Measurements from ENCODE around the gene PRKAR1B. TPM values are rescaled to one million over a fixed set of nuclear protein-coding genes. Genes with fewer than 3 reads are reported as not detected.
"Not testable (repeated sequence)": the region's sequence is repeated elsewhere in the genome, so short reads cannot be mapped to it uniquely, and the experiment has no call there.

The PRKAR1B gene
- total and polyA plus RNA-seq, 8 donors, result 2.5 to 8.4 (median 5.3) TPM

DNA sequence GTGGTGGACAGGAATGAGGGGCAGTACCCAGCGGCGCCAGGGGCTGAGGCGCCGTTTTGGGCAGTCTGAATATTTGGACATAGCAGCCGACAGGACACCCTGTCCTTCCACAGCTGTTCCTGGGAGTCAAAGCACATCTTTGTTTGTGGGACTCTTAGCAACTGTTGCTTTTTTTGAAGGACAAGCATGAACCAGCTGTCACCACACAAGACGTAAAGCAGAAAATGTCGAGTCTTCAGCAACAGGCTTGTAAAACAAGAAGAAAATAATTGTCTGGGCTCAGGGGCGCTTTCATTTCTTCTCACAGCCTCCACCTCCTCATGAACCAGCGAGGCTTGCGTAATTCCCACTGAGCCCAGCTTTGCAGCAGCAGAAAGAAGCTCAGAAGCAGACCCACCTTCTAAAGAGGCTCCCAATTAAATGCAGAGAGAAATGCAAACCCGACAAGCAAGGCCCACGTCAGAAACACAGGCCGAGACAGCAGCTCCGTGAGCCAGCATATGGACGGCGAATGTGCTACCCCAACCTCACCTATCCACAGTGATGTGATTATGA, 69.4 kb downstream of the PRKAR1B start:
- peak in 1 of 6 donors; percentile 12 for DNase-seq

DNA sequence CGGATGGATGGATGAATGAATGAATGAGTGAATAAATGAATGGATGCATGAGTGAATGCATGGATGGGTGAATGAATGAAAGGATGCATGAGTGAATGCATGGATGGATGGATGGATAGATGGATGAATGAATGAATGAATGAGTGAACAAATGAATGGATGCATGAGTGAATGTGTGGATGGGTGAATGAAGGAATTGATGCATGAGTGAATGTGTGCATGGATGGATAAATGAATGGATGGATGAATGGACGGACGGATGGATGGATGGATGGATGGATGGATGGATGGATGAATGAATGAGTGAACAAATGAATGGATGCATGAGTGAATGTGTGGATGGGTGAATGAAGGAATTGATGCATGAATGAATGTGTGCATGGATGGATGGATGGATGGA, 70.1 kb downstream of the PRKAR1B start:
- ATAC-seq; H3K4me3 ChIP-seq; H3K9me3 ChIP-seq; H3K27ac ChIP-seq; H3K36me3 ChIP-seq; H3K27me3 ChIP-seq; intact Hi-C loops (cut with DNase I); H3K4me1 ChIP-seq; FAIRE-seq; DNase-seq: not testable (repeated sequence)
- WGBS, 2 donors, result 85 to 92% methylated on average over 3 of the region's 3 CpGs

More for the DNA sequence above, 69.4 kb downstream of the PRKAR1B start:
- WGBS, 2 donors, result 81 to 84% methylated on average over 16 of the region's 16 CpGs
- H3K27ac ChIP-seq, result no peak overlapping the region
- H3K4me3 ChIP-seq, result no peak overlapping the region
- no peaks in the 10 kb centered on the region for H3K27me3 ChIP-seq
- no peak for FAIRE-seq
- no peaks in the 10 kb centered on the region for H3K36me3 ChIP-seq
- intact Hi-C loops (cut with DNase I), result no loop called here
- no peak for ATAC-seq
- H3K9me3 ChIP-seq, result no peaks in the 10 kb centered on the region
- TF ChIP-seq, protein P1, sequence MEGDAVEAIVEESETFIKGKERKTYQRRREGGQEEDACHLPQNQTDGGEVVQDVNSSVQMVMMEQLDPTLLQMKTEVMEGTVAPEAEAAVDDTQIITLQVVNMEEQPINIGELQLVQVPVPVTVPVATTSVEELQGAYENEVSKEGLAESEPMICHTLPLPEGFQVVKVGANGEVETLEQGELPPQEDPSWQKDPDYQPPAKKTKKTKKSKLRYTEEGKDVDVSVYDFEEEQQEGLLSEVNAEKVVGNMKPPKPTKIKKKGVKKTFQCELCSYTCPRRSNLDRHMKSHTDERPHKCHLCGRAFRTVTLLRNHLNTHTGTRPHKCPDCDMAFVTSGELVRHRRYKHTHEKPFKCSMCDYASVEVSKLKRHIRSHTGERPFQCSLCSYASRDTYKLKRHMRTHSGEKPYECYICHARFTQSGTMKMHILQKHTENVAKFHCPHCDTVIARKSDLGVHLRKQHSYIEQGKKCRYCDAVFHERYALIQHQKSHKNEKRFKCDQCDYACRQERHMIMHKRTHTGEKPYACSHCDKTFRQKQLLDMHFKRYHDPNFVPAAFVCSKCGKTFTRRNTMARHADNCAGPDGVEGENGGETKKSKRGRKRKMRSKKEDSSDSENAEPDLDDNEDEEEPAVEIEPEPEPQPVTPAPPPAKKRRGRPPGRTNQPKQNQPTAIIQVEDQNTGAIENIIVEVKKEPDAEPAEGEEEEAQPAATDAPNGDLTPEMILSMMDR (IDR thresholded peaks at IDR 0.05), result no peak
- H3K4me1 ChIP-seq, result no peaks in the 10 kb centered on the region

DNA sequence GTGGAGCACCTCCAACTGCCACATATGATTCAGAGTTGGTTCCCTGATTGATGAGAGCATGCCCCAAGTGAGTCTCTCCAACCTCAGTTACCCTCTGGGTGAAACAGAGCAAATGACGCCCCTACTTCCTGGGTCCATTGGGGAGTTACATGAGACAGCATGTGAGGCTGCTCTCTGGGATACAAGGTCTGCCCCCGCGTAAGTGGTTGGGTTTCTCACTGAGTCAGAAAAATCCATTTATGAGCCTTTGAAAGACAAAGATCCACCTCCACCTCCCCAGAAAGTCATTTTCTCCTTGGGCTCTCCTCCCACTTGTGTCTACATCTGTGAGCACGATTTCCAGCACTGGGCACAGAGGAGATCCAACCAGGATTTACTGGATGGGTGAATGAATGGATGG, 71.3 kb downstream of the PRKAR1B start:
- Histone ChIP-seq H3K4me3 (no peak overlapping the region), H3K27ac (no peak overlapping the region), H3K36me3 (no peaks in the 10 kb centered on the region), H3K27me3 (no peaks in the 10 kb centered on the region), H3K9me3 (no peaks in the 10 kb centered on the region), H3K4me1 (no peaks in the 10 kb centered on the region)
- 93 to 94% methylated on average over 4 of the region's 4 CpGs for WGBS, 2 donors
- no peak for DNase-seq
- TF ChIP-seq, protein P1 (IDR thresholded peaks at IDR 0.05), result no peak
- no peak for FAIRE-seq
- ATAC-seq, result no peak
- intact Hi-C loops (cut with DNase I), result no loop called here

DNA sequence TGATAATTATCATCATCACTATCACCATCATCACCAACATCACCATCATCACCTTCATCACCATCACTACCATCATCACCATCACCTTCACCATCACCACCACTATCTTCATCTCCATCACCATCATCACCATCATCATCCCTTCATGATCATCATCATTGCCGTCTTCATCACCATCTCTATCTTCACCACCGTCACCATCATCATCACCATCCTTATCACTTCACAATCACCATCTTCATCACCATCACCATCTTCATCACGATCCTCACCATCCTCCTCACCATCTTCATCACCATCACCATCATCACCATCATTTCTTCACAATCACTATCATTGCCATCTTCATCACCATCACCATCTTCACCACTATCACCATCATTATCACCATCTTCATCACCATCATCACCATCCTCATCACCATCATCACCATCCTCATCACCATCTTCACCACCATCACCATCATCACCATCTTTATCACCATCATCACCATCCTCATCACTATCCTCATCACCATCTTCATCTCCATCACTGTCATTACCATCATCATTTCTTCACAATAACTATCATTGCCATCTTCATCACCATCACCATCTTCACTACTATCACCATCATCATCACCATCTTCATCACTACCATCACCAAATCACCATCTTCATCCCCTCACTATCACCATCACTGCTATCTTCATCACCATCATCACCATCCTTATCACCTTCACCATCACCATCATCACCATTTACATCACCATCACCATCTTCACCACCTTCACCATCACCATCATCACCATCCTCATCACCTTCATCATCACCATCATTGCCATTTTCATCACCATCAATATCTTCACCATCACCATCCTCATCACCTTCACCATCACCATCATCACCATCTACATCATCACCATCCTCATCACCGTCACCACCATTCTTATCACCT, 73.0 kb downstream of the PRKAR1B start:
- Histone ChIP-seq H3K27me3 (no peaks in the 10 kb centered on the region), H3K4me3 (no peak overlapping the region), H3K27ac (no peak overlapping the region), H3K4me1 (no peaks in the 10 kb centered on the region), H3K9me3 (no peaks in the 10 kb centered on the region), H3K36me3 (no peaks in the 10 kb centered on the region)
- FAIRE-seq (no peak), ATAC-seq (no peak), DNase-seq (no peak)
- TF ChIP-seq, protein P1 (IDR thresholded peaks at IDR 0.05), result no peak
- 94 to 95% methylated on average over 4 of the region's 4 CpGs for WGBS, 2 donors
- intact Hi-C loops (cut with DNase I), result no loop called here

DNA sequence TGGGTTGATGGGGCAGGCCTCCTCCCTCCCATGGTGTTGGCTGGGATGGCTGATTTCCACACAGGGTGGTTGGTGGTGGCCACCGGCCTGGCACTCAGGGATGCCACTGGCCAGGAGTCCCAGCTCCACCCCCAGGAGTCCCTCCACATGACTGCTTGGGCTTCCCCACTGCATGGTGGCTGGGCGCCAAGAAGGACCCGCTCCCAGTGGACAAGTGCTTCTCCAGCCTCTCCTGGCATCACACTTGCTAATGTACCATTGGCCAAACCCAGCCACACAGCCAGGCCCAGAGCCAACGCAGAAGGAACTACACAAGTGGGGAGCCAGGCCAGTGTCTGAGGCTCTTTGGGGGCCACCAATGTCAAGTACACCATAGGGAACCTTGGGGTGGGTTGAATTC, 74.2 kb downstream of the PRKAR1B start:
- DNase-seq (peak in 1 of 6 donors; percentile 71), FAIRE-seq (no peak), ATAC-seq (no peak)
- no peaks in the 10 kb centered on the region for H3K4me1 ChIP-seq
- H3K27ac ChIP-seq, result no peak overlapping the region
- no peaks in the 10 kb centered on the region for H3K27me3 ChIP-seq
- no peak overlapping the region for H3K4me3 ChIP-seq
- H3K9me3 ChIP-seq, result no peaks in the 10 kb centered on the region
- intact Hi-C loops (cut with DNase I), result no loop called here
- TF ChIP-seq, protein P1 (IDR thresholded peaks at IDR 0.05), result no peak
- 96 to 97% methylated on average over 4 of the region's 4 CpGs for WGBS, 2 donors
- H3K36me3 ChIP-seq, result no peaks in the 10 kb centered on the region

DNA sequence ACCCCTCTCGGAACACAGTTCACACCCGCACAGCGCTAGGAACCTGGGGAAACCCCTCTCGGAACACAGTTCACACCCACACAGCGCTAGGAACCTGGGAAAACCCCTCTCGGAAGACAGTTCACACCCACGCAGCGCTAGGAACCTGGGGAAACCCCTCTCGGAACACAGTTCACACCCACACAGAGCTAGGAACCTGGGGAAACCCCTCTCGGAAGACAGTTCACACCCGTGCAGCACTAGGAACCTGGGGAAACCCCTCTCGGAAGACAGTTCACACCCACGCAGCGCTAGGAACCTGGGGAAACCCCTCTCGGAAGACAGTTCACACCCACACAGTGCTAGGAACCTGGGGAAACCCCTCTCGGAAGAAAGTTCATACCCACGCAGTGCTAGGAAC, 74.9 kb downstream of the PRKAR1B start:
- H3K27me3 ChIP-seq; FAIRE-seq; H3K4me3 ChIP-seq; ATAC-seq; H3K36me3 ChIP-seq; H3K9me3 ChIP-seq; intact Hi-C loops (cut with DNase I); H3K27ac ChIP-seq; H3K4me1 ChIP-seq: not testable (repeated sequence)
- WGBS, 2 donors, result 96 to 99% methylated on average over 17 of the region's 17 CpGs
- DNase-seq, result peak in 1 of 6 donors; percentile 2
